Measurements from ENCODE around the gene LHFPL2.

- TF ChIP-seq CTCF (IDR thresholded peaks at IDR 0.05) (no peak), POLR2A (IDR thresholded peaks at IDR 0.05) (no peak)
These were observed 121.3 kb downstream of the LHFPL2 start for GRCh38 chr5:78527054-78527859.

All from uterus (tissue), 2 donors.